ENCODE results near the gene L1TD1. TPM values are rescaled to one million over a fixed set of nuclear protein-coding genes. Genes with fewer than 3 reads are reported as not detected.

Gene L1TD1
- total RNA-seq, 1 donor from 2014 or later = 5.5 TPM

DNA sequence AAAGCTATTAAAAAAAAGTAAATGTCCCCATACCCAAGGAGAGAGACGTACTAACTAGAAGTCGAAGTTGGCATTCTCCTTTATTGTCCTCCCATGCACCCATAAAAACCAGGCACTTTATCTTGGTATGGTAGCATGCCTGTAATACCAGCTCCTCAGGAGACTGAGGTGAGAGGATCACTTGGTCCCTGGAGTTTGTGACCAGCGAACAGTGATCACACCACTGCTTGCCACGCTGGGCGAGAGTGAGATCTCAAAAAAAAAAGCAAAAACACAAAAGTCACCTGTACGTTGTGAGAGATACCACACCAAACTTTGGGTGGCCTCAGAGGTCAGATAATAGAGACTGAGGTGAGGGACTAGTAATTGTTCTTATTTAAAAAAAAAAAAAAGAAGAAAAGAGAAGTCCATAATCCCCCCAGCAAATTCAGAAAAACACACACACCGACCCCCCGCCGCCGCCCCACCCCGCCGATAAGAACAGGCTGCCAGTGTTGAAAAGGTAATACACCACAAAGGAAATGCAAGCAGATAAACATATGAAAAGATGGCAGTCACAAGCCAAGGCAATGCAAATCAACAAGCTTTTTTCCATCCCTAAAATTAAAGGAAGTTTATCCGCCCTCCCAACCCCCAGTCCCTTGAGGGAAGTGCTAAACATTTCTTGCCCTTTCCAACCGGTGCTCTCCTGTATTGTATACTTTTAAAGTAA lies 3.6 kb downstream of the L1TD1 start:
- DNase-seq (ENCODE audit: low spot score in 2 of 2, unreplicated experiment in 2 of 2) = no peak
- Mint-ChIP-seq H3K27ac (no peak overlapping the region), H3K27me3 (ENCODE audit: low read depth) (peaks cover 23% of the 10 kb centered on the region), H3K36me3 (no peaks in the 10 kb centered on the region), H3K4me1 (peaks cover 15% of the 10 kb centered on the region), H3K4me3 (no peak overlapping the region), H3K9me3 (no peaks in the 10 kb centered on the region)
- TF ChIP-seq, protein P1, sequence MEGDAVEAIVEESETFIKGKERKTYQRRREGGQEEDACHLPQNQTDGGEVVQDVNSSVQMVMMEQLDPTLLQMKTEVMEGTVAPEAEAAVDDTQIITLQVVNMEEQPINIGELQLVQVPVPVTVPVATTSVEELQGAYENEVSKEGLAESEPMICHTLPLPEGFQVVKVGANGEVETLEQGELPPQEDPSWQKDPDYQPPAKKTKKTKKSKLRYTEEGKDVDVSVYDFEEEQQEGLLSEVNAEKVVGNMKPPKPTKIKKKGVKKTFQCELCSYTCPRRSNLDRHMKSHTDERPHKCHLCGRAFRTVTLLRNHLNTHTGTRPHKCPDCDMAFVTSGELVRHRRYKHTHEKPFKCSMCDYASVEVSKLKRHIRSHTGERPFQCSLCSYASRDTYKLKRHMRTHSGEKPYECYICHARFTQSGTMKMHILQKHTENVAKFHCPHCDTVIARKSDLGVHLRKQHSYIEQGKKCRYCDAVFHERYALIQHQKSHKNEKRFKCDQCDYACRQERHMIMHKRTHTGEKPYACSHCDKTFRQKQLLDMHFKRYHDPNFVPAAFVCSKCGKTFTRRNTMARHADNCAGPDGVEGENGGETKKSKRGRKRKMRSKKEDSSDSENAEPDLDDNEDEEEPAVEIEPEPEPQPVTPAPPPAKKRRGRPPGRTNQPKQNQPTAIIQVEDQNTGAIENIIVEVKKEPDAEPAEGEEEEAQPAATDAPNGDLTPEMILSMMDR (IDR thresholded peaks at IDR 0.05; ENCODE audit: unreplicated experiment) = no peak

- H3K4me3 Mint-ChIP-seq = no peak overlapping the region
- H3K27me3 Mint-ChIP-seq (ENCODE audit: low read depth) = peaks cover 23% of the 10 kb centered on the region
- TF ChIP-seq, protein P1 (IDR thresholded peaks at IDR 0.05; ENCODE audit: unreplicated experiment) = no peak
- H3K9me3 Mint-ChIP-seq = no peaks in the 10 kb centered on the region
- peaks cover 15% of the 10 kb centered on the region for H3K4me1 Mint-ChIP-seq
- no peak overlapping the region for H3K27ac Mint-ChIP-seq
- DNase-seq (ENCODE audit: low spot score in 2 of 2, unreplicated experiment in 2 of 2) = no peak
- H3K36me3 Mint-ChIP-seq = no peaks in the 10 kb centered on the region
Measured at GRCh38 chr1:62198781-62199125, 4.1 kb downstream of the L1TD1 start.

GRCh38 chr1:62207187-62207586 lies 12.5 kb downstream of the L1TD1 start:
- Mint-ChIP-seq H3K4me3 (no peak overlapping the region), H3K4me1 (no peaks in the 10 kb centered on the region), H3K9me3 (peaks cover 37% of the 10 kb centered on the region), H3K36me3 (peaks cover 55% of the 10 kb centered on the region), H3K27ac (no peak overlapping the region), H3K27me3 (ENCODE audit: low read depth) (no peaks in the 10 kb centered on the region)
- TF ChIP-seq, protein P1 (IDR thresholded peaks at IDR 0.05; ENCODE audit: unreplicated experiment) = no peak
- DNase-seq (ENCODE audit: low spot score in 2 of 2, unreplicated experiment in 2 of 2) = no peak

DNA sequence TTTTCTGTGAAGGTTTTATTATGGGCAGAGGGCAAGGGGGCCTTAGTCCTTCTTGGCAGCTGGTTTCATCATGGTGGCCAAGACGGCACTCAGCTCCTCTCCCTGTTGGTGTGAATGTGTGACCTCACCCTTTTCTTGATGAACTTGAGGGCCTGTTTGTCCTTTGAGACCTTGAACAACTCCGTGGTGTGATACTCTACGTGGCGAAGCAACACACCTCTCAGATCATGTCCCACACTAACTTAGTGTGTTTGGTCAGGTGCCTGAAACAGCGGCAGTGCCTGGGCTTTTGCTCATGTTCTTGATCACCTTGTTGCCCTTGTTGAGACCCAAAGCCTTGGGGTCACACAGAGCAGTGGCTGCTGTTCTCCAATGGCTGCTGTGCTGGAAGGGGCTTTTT lies 13.4 kb downstream of the L1TD1 start:
- Mint-ChIP-seq H3K36me3 (peaks cover 55% of the 10 kb centered on the region), H3K4me1 (no peaks in the 10 kb centered on the region), H3K9me3 (peaks cover 37% of the 10 kb centered on the region), H3K27me3 (ENCODE audit: low read depth) (no peaks in the 10 kb centered on the region), H3K27ac (no peak overlapping the region), H3K4me3 (no peak overlapping the region)
- no peak for DNase-seq (ENCODE audit: low spot score in 2 of 2, unreplicated experiment in 2 of 2)
- TF ChIP-seq, protein P1 (IDR thresholded peaks at IDR 0.05; ENCODE audit: unreplicated experiment) = no peak

DNA sequence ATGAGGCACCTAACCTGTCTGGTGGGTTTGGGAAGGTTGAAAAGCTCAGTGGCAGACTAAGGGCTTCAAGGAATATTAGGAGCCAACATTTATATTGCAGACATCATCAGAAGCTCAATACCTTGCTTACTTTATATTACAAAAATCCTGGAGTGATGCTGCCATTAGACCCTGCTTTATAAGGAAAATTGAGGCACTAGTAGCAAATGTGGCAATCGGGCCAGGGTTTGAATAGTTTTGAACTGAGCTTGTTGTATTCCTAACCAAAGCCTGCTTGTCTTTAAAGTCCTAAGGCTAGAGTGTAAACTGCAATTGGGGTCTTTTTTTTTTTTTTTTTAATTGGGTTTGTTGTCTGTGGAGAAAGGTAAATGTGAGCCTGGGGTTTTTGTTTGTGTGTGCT lies 14.3 kb downstream of the L1TD1 start:
- Mint-ChIP-seq H3K27ac (no peak overlapping the region), H3K27me3 (ENCODE audit: low read depth) (no peaks in the 10 kb centered on the region), H3K4me1 (no peaks in the 10 kb centered on the region), H3K4me3 (no peak overlapping the region), H3K9me3 (peaks cover 37% of the 10 kb centered on the region), H3K36me3 (peaks cover 55% of the 10 kb centered on the region)
- no peak for DNase-seq (ENCODE audit: low spot score in 2 of 2, unreplicated experiment in 2 of 2)
- TF ChIP-seq, protein P1 (IDR thresholded peaks at IDR 0.05; ENCODE audit: unreplicated experiment) = no peak

Data from mesothelial cell of epicardium (in vitro differentiated cells).